H1 (cell line): ENCODE results near the gene FAM83B. TPM values are rescaled to one million over a fixed set of nuclear protein-coding genes. Genes with fewer than 3 reads are reported as not detected.

ENCODE experiments used
- CTCF ChIA-PET: fragments of 300-600 bp; sonication (Branson Sonifier 250); formaldehyde crosslinking; loops from one replicate; lab custom pipeline; 2021; ENCODE audit not compliant: partially characterized antibody; lab: Charles Lee
- POLR2A ChIA-PET: fragments of 300-600 bp; sonication (Branson Sonifier 250); formaldehyde crosslinking; loops from one replicate; lab custom pipeline; 2021; ENCODE audit warnings: inconsistent platforms; ENCODE audit not compliant: partially characterized antibody; lab: Charles Lee
- DNase-seq, 2 experiments: peaks; one replicate each; pipeline versions ENCODE4 v3.0.0 to v3.0.0-alpha.2; 2010 to 2022; ENCODE audit warnings: low spot score in 2 of 2, low read depth in 1 of 2, mixed read lengths in 1 of 2
- FAIRE-seq: peaks from 2 replicates; lab custom pipeline; 2011; peaks lifted over from hg19 to GRCh38; lab: Jason Lieb, UNC
- H2AFZ ChIP-seq: 2 replicates; pipeline ENCODE4 v1.8.1; 2012; ENCODE audit warnings: low read length, inconsistent platforms
- H2AK5ac ChIP-seq: 2 replicates; pipeline ENCODE4 v1.6.1; 2013; ENCODE audit warnings: low read depth, low read length
- H2BK120ac ChIP-seq: replicated peaks from 2 replicates; pipeline ENCODE3; 2013; ENCODE audit warnings: low read depth, low read length, inconsistent platforms
- H2BK12ac ChIP-seq: 2 replicates; pipeline ENCODE4 v1.6.1; 2013; ENCODE audit warnings: low read depth, low read length
- H2BK15ac ChIP-seq: 2 replicates; pipeline ENCODE4 v1.6.1; 2013; ENCODE audit warnings: low read length
- H2BK20ac ChIP-seq: 2 replicates; pipeline ENCODE4 v1.6.1; 2013; ENCODE audit warnings: low read length
- H2BK5ac ChIP-seq: 2 replicates; pipeline ENCODE4 v1.6.1; 2013; ENCODE audit warnings: low read depth, low read length
- H3K14ac ChIP-seq: 2 replicates; pipeline ENCODE4 v1.6.1; 2013; ENCODE audit warnings: inconsistent platforms; ENCODE audit not compliant: insufficient read length
- H3K18ac ChIP-seq: 2 replicates; pipeline ENCODE4 v1.6.1; 2013; ENCODE audit warnings: low read length; ENCODE audit errors: extremely low read depth
- H3K23ac ChIP-seq: 2 replicates; pipeline ENCODE4 v1.6.1; 2013; ENCODE audit warnings: inconsistent platforms; ENCODE audit not compliant: insufficient read length
- H3K23me2 ChIP-seq: 2 replicates; pipeline ENCODE4 v1.6.1; 2013; ENCODE audit warnings: low read depth, low read length
- H3K27ac ChIP-seq: 2 replicates; pipeline ENCODE4 v1.6.1; 2011; ENCODE audit warnings: low read depth, low read length, inconsistent platforms
- H3K27me3 ChIP-seq, 4 experiments: replicated peaks in 1 of 4; 1 replicate in 1 of 4; 2 replicates in 3 of 4; pipeline versions ENCODE4 v1.6.1 to v1.8.1; 2011 to 2013; ENCODE audit warnings: low read length in 3 of 4, mild to moderate bottlenecking in 3 of 4, inconsistent platforms in 2 of 4, mixed read lengths in 2 of 4, moderate library complexity in 1 of 4; ENCODE audit not compliant: control insufficient read depth in 3 of 4, insufficient read depth in 3 of 4; ENCODE audit errors: extremely low read depth in 1 of 4
- H3K36me3 ChIP-seq, 4 experiments: 2 replicates each; pipeline versions ENCODE4 v1.6.1 to v1.8.1; 2011 to 2013; ENCODE audit warnings: mild to moderate bottlenecking in 4 of 4, low read length in 3 of 4, moderate library complexity in 2 of 4, control low read depth in 1 of 4, inconsistent platforms in 1 of 4; ENCODE audit not compliant: insufficient read depth in 4 of 4, control insufficient read depth in 2 of 4
- H3K4ac ChIP-seq: replicated peaks from 2 replicates; pipeline ENCODE3; 2013; ENCODE audit warnings: low read length, low read depth, mixed read lengths, inconsistent platforms; ENCODE audit not compliant: insufficient read length
- H3K4me1 ChIP-seq, 4 experiments: replicated peaks in 1 of 4; 1 replicate in 1 of 4; 2 replicates in 3 of 4; pipeline versions ENCODE4 v1.6.1 to v1.8.1; 2011 to 2013; ENCODE audit warnings: low read length in 3 of 4, inconsistent platforms in 2 of 4, mixed read lengths in 1 of 4; ENCODE audit not compliant: insufficient read depth in 4 of 4, control insufficient read depth in 3 of 4
- H3K4me2 ChIP-seq, 2 experiments: 2 replicates each; pipeline versions ENCODE4 v1.6.1 to v1.8.1; 2011 to 2013; ENCODE audit warnings: low read depth in 2 of 2, low read length in 2 of 2, control low read depth in 1 of 2, inconsistent platforms in 1 of 2, mild to moderate bottlenecking in 1 of 2; ENCODE audit not compliant: insufficient read depth in 1 of 2
- H3K4me3 ChIP-seq, 4 experiments: fragments of 200-600, 300-600 bp in 1 of 4; sonication (generic), shearing (Covaris generic), sonication (Bioruptor Twin) in 1 of 4; 2 replicates each; pipeline versions ENCODE4 v1.5.1 to v1.8.1; 2011 to 2016; ENCODE audit warnings: low read length in 4 of 4, low read depth in 3 of 4, control low read depth in 2 of 4, inconsistent platforms in 2 of 4, mild to moderate bottlenecking in 2 of 4, mixed read lengths in 1 of 4, moderate library complexity in 1 of 4; ENCODE audit not compliant: insufficient read depth in 2 of 4; ENCODE audit errors: extremely low read depth in 1 of 4
- H3K56ac ChIP-seq: replicated peaks from 2 replicates; pipeline ENCODE3; 2013; ENCODE audit warnings: low read depth, mild to moderate bottlenecking, mixed read lengths, low read length, inconsistent platforms; ENCODE audit not compliant: insufficient read length
- H3K79me1 ChIP-seq: 2 replicates; pipeline ENCODE4 v1.6.1; 2013; ENCODE audit warnings: low read depth, low read length, control low read depth
- H3K79me2 ChIP-seq, 2 experiments: 2 replicates each; pipeline versions ENCODE4 v1.6.1 to v1.8.1; 2012 to 2013; ENCODE audit warnings: low read length in 2 of 2, mild to moderate bottlenecking in 2 of 2, inconsistent platforms in 1 of 2; ENCODE audit not compliant: insufficient read depth in 2 of 2, control insufficient read depth in 1 of 2
- H3K9ac ChIP-seq, 4 experiments: replicated peaks in 1 of 4; 1 replicate in 1 of 4; 2 replicates in 3 of 4; pipeline versions ENCODE4 v1.6.1 to v1.8.1; 2011 to 2013; ENCODE audit warnings: low read depth in 3 of 4, low read length in 3 of 4, control low read depth in 2 of 4, mild to moderate bottlenecking in 2 of 4, moderate library complexity in 2 of 4, inconsistent platforms in 1 of 4; ENCODE audit errors: extremely low read depth in 1 of 4
- H3K9me3 ChIP-seq, 2 experiments: 2 replicates each; pipeline versions ENCODE4 v1.6.1 to v1.8.1; 2012 to 2013; ENCODE audit warnings: mild to moderate bottlenecking in 2 of 2, moderate library complexity in 2 of 2, control low read depth in 1 of 2, inconsistent platforms in 1 of 2, low read depth in 1 of 2, low read length in 1 of 2, mixed read lengths in 1 of 2; ENCODE audit not compliant: insufficient read depth in 2 of 2
- H4K20me1 ChIP-seq, 2 experiments: replicated peaks in 1 of 2; 2 replicates each; pipeline versions ENCODE3 to v1.8.1; 2011 to 2013; ENCODE audit warnings: inconsistent platforms in 2 of 2, low read length in 2 of 2, mild to moderate bottlenecking in 1 of 2; ENCODE audit not compliant: insufficient read depth in 2 of 2, control insufficient read depth in 1 of 2
- H4K5ac ChIP-seq: 2 replicates; pipeline ENCODE4 v1.6.1; 2013; ENCODE audit warnings: low read length, low read depth, mixed read lengths, inconsistent platforms; ENCODE audit not compliant: insufficient read length
- H4K8ac ChIP-seq: 2 replicates; pipeline ENCODE4 v1.8.0; 2013; ENCODE audit warnings: mild to moderate bottlenecking, moderate library complexity, low read length, inconsistent platforms; ENCODE audit not compliant: insufficient read depth; ENCODE audit errors: extremely low read depth
- H4K91ac ChIP-seq: replicated peaks from 2 replicates; pipeline ENCODE3; 2013; ENCODE audit warnings: low read length, mixed read lengths, inconsistent platforms; ENCODE audit not compliant: insufficient read length
- ASH2L ChIP-seq: fragments of 200-600, 300-600 bp; sonication (generic); IDR thresholded peaks from one replicate; pipeline ENCODE4 v1.7.1; 2017; ENCODE audit warnings: low read length
- EZH2 ChIP-seq: fragments of 200-600 bp; sonication (generic); IDR thresholded peaks from 2 replicates; pipeline ENCODE4 v1.7.1; 2012; ENCODE audit warnings: low read depth, mild to moderate bottlenecking, moderate library complexity, low read length, inconsistent platforms; ENCODE audit not compliant: severe bottlenecking
- KDM1A ChIP-seq: fragments of 200-600, 300-600 bp; sonication (generic); IDR thresholded peaks from 2 replicates; pipeline ENCODE4 v1.7.1; 2016; ENCODE audit warnings: mild to moderate bottlenecking, low read length, borderline replicate concordance
- KDM4A ChIP-seq: IDR thresholded peaks from one replicate; pipeline ENCODE4 v1.7.1; 2012; ENCODE audit warnings: low read depth, mild to moderate bottlenecking, moderate library complexity, low read length, inconsistent platforms; ENCODE audit not compliant: severe bottlenecking
- POLR2A ChIP-seq, 2 experiments: IDR thresholded peaks; 1 replicate in 1 of 2; 2 replicates in 1 of 2; pipeline ENCODE4 v1.6.1; 2011; ENCODE audit warnings: low read depth in 2 of 2, low read length in 2 of 2, mild to moderate bottlenecking in 2 of 2; ENCODE audit errors: control extremely low read depth in 1 of 2
- SP2 ChIP-seq: IDR thresholded peaks from 2 replicates; pipeline ENCODE4 v1.6.1; 2012; ENCODE audit warnings: mild to moderate bottlenecking, low read length, inconsistent platforms
- TAF7 ChIP-seq: optimal IDR thresholded peaks from 2 replicates; pipeline ENCODE3; 2011; ENCODE audit warnings: low read depth, mild to moderate bottlenecking, inconsistent platforms, low read length, moderate library complexity, borderline replicate concordance
- TBP ChIP-seq: IDR thresholded peaks from 2 replicates; pipeline ENCODE4 v1.6.1; 2011; ENCODE audit warnings: low read depth, low read length, improper control_type of control experiment
- WGBS, 2 experiments: shearing (Covaris generic) in 1 of 2; methylation state at CpG; one replicate each; pipeline versions ENCODE4 v1.1.6 to v1.1.7; 2013 to 2015; ENCODE audit warnings: low lambda C conversion rate in 2 of 2, mixed read lengths in 2 of 2, inconsistent platforms in 1 of 2, low coverage in 1 of 2, missing lambda C conversion rate in 1 of 2; ENCODE audit not compliant: insufficient replicate concordance in 2 of 2, insufficient coverage in 1 of 2, insufficient read length in 1 of 2; ENCODE audit errors: extremely low coverage in 1 of 2, missing lambda C conversion rate in 1 of 2; 5-methylcytosine and 5-hydroxymethylcytosine counted together
- polyA plus RNA-seq, 7 experiments: library from polyadenylated mRNA; depleted of rRNA in 3 of 7; stranded (reverse) in 5 of 7; unstranded in 2 of 7; fragments of >200 nt in 5 of 7; fragments of 200-250 nt in 2 of 7; gene quantifications; 1 replicate in 5 of 7; 2 replicates in 1 of 7; 4 replicates in 1 of 7; pipeline versions ENCODE4 v1.2.1 to v1.2.3, GENCODE V29; 2011 to 2013; ENCODE audit warnings: missing spikeins in 2 of 7, mixed read lengths in 2 of 7
- total RNA-seq: library from RNA; stranded (reverse); fragmentation: NEBNext Ultra II Directional; extraction: Animal tissue kit (Norgen Biotek cat#: 25700); gene quantifications from 2 replicates; pipeline ENCODE4 v1.2.1, GENCODE V29; 2021

The FAM83B gene
- total and polyA plus RNA-seq, 2 of the 8 experiments (the other 6 are each of a cell fraction or from before 2014, with no cell fraction given): 0.71 to 5.7 TPM

GRCh38 chr6:54970337-54970736, 123.8 kb downstream of the FAM83B start:
- no peak overlapping the region for H3K27ac ChIP-seq
- 100% methylated on average over 3 of the region's 3 CpGs; no CpG with 5 or more reads in 1 of the 2 experiments for WGBS, 2 experiments
- no peaks in the 10 kb centered on the region for H3K27me3 ChIP-seq
- no peak overlapping the region for H2AK5ac ChIP-seq
- H2BK20ac ChIP-seq: no peak overlapping the region
- no peak overlapping the region for H2BK12ac ChIP-seq
- H3K79me1 ChIP-seq: no peaks in the 10 kb centered on the region
- H3K23me2 ChIP-seq: no peaks in the 10 kb centered on the region
- H2BK120ac ChIP-seq: no peak overlapping the region
- no peak for DNase-seq
- TF ChIP-seq KDM1A (no peak), TAF7 (no peak), SP2 (no peak), KDM4A (no peak), POLR2A (IDR thresholded peaks at IDR 0.05; ENCODE audit: control extremely low read depth in 1 of 2, low read depth in 2 of 2, low read length in 2 of 2) (no peak), ASH2L (no peak), EZH2 (no peak), TBP (no peak)
- no peak for FAIRE-seq
- ChIA-PET POLR2A (no interaction called here), CTCF (no interaction called here)
- no peak overlapping the region for H4K91ac ChIP-seq
- no peaks in the 10 kb centered on the region for H3K9me3 ChIP-seq
- no peaks in the 10 kb centered on the region for H3K4me1 ChIP-seq
- H3K23ac ChIP-seq: no peak overlapping the region
- H2BK5ac ChIP-seq: no peak overlapping the region
- no peak overlapping the region for H3K4ac ChIP-seq
- no peak overlapping the region for H3K18ac ChIP-seq
- H4K5ac ChIP-seq: no peak overlapping the region
- no peak overlapping the region for H3K14ac ChIP-seq
- no peak overlapping the region for H2AFZ ChIP-seq
- no peak overlapping the region for H3K9ac ChIP-seq
- no peak overlapping the region for H2BK15ac ChIP-seq
- no peak overlapping the region for H4K8ac ChIP-seq
- no peaks in the 10 kb centered on the region for H3K36me3 ChIP-seq
- H4K20me1 ChIP-seq: no peaks in the 10 kb centered on the region
- H3K4me2 ChIP-seq: no peak overlapping the region
- no peaks in the 10 kb centered on the region for H3K79me2 ChIP-seq
- no peak overlapping the region for H3K56ac ChIP-seq
- no peak overlapping the region for H3K4me3 ChIP-seq
